GM12878 (cell line): Measurements from ENCODE around the gene CACNA1S. TPM values are rescaled to one million over a fixed set of nuclear protein-coding genes. Genes with fewer than 3 reads are reported as not detected.

Experiments
- ATAC-seq: fragments of 200-7000 bp; cut with Tn5 transposase; 3 replicates; pipeline ENCODE4 v1.9.1; 2020; ENCODE audit warnings: mild to moderate bottlenecking, moderate library complexity
- BruUV-seq: library from RNA; stranded (reverse); fragments of 400-500 nt; replicated peaks from 2 replicates; lab custom pipeline; 2021; lab: Mats Ljungman, UMichigan
- CTCF ChIA-PET: fragments of 300-600 bp; sonication (Branson Sonifier 250); formaldehyde crosslinking; extraction: SDS; loops from one replicate; lab custom pipeline; 2021; ENCODE audit warnings: inconsistent platforms; lab: Yijun Ruan, JAX
- POLR2A ChIA-PET: fragments of 350-600 bp; formaldehyde crosslinking; extraction: SDS; loops from one replicate; lab custom pipeline; 2021; ENCODE audit warnings: inconsistent platforms; lab: Charles Lee
- RAD21 ChIA-PET: fragments of 300-600 bp; sonication (Branson Sonifier 250); formaldehyde crosslinking; loops from one replicate; lab custom pipeline; 2023; ENCODE audit warnings: antibody characterized with exemption; ENCODE audit not compliant: unreplicated experiment; lab: Charles Lee
- SMC1A ChIA-PET: fragments of 300-600 bp; sonication (Branson Sonifier 250); formaldehyde crosslinking; loops from one replicate; lab custom pipeline; 2023; ENCODE audit not compliant: unreplicated experiment, uncharacterized antibody; lab: Charles Lee
- DNase-seq: peaks from one replicate; pipeline ENCODE4 v3.0.0-alpha.2; 2011; ENCODE audit warnings: low read depth, low spot score
- FAIRE-seq: peaks from 3 replicates; lab custom pipeline; 2011; peaks lifted over from hg19 to GRCh38; lab: Jason Lieb, UNC
- H2AFZ ChIP-seq: 2 replicates; pipeline ENCODE4 v1.6.0; 2011; ENCODE audit warnings: low read depth, low read length, control low read depth; ENCODE audit not compliant: control insufficient read depth
- H3K27ac ChIP-seq: 2 replicates; pipeline ENCODE4 v1.5.1; 2011; ENCODE audit warnings: control low read depth; ENCODE audit not compliant: control insufficient read depth, insufficient read depth
- H3K27me3 ChIP-seq, 2 experiments: replicated peaks in 1 of 2; 2 replicates each; pipeline versions ENCODE4 v1.6.0 to v1.6.1; 2011; ENCODE audit warnings: low read length in 1 of 2; ENCODE audit not compliant: control insufficient read depth in 2 of 2, insufficient read depth in 2 of 2
- H3K36me3 ChIP-seq, 2 experiments: 2 replicates each; pipeline ENCODE4 v1.5.1; 2011; ENCODE audit warnings: low read length in 1 of 2; ENCODE audit not compliant: control insufficient read depth in 2 of 2, insufficient read depth in 2 of 2
- H3K4me1 ChIP-seq: 2 replicates; pipeline ENCODE4 v1.6.1; 2011; ENCODE audit warnings: mild to moderate bottlenecking, low read length, moderate library complexity, mixed read lengths; ENCODE audit not compliant: control insufficient read depth, insufficient read depth
- H3K4me2 ChIP-seq: 2 replicates; pipeline ENCODE4 v1.6.0; 2011; ENCODE audit warnings: control low read depth; ENCODE audit not compliant: control insufficient read depth, insufficient read depth
- H3K4me3 ChIP-seq: fragments of 200-600 bp; sonication (generic); 2 replicates; pipeline ENCODE4 v1.5.1; 2016
- H3K79me2 ChIP-seq: 2 replicates; pipeline ENCODE4 v1.6.0; 2011; ENCODE audit warnings: low read length; ENCODE audit not compliant: control insufficient read depth, insufficient read depth
- H3K9ac ChIP-seq: 2 replicates; pipeline ENCODE4 v1.8.0; 2011; ENCODE audit warnings: low read length, control low read depth, mixed read lengths; ENCODE audit not compliant: control insufficient read depth, insufficient read depth
- H3K9me3 ChIP-seq: replicated peaks from 3 replicates; pipeline ENCODE4 v1.5.1; 2011; ENCODE audit warnings: mild to moderate bottlenecking, low read length; ENCODE audit not compliant: control insufficient read depth, insufficient read depth
- H4K20me1 ChIP-seq: 2 replicates; pipeline ENCODE4 v1.6.0; 2011; ENCODE audit not compliant: control insufficient read depth, insufficient read depth
- ASH2L ChIP-seq: fragments of 300-600, 200-600 bp; sonication (generic); IDR thresholded peaks from 2 replicates; pipeline ENCODE4 v1.6.1; 2017; ENCODE audit warnings: low read depth, mild to moderate bottlenecking, borderline replicate concordance
- ATF2 ChIP-seq: IDR thresholded peaks from 2 replicates; pipeline ENCODE4 v1.6.1; 2012; ENCODE audit warnings: low read length, inconsistent platforms
- DPF2 ChIP-seq: fragments of 450-650 bp; IDR thresholded peaks from 2 replicates; pipeline ENCODE4 v1.6.1; 2017; ENCODE audit warnings: mild to moderate bottlenecking
- FOS ChIP-seq: IDR thresholded peaks from 3 replicates; pipeline ENCODE4 v1.6.1; 2011; ENCODE audit warnings: borderline replicate concordance; ENCODE audit not compliant: insufficient read length; ENCODE audit errors: extremely low read depth
- HDAC6 ChIP-seq: fragments of 200-600 bp; sonication (generic); IDR thresholded peaks from one replicate; pipeline ENCODE4 v1.8.0; 2017; ENCODE audit warnings: antibody characterized with exemption; ENCODE audit not compliant: unreplicated experiment
- RAD21 ChIP-seq: IDR thresholded peaks from 2 replicates; pipeline ENCODE4 v1.6.1; 2011; ENCODE audit warnings: mild to moderate bottlenecking, low read depth, low read length, moderate library complexity; ENCODE audit not compliant: insufficient read depth
- RAD51 ChIP-seq: fragments of 450-650 bp; IDR thresholded peaks from 2 replicates; pipeline ENCODE4 v1.6.1; 2016; ENCODE audit warnings: moderate library complexity, mild to moderate bottlenecking, inconsistent platforms
- TARDBP ChIP-seq: IDR thresholded peaks from 2 replicates; pipeline ENCODE4 v1.6.1; 2016; ENCODE audit warnings: borderline replicate concordance
- WRNIP1 ChIP-seq: IDR thresholded peaks from 2 replicates; pipeline ENCODE4 v1.6.1; 2011; ENCODE audit warnings: low read depth, low read length, improper control_type of control experiment, borderline replicate concordance
- YY1 ChIP-seq: IDR thresholded peaks from 2 replicates; pipeline ENCODE4 v1.6.1; 2011; ENCODE audit warnings: low read depth, mild to moderate bottlenecking, low read length
- ZNF592 ChIP-seq: fragments of 450-650 bp; IDR thresholded peaks from 2 replicates; pipeline ENCODE4 v1.6.1; 2017; ENCODE audit warnings: mild to moderate bottlenecking, moderate library complexity
- WGBS: methylation state at CpG from one replicate; pipeline ENCODE4 v1.1.6; 2016; ENCODE audit warnings: low lambda C conversion rate; ENCODE audit not compliant: insufficient replicate concordance, insufficient coverage; ENCODE audit errors: missing lambda C conversion rate; 5-methylcytosine and 5-hydroxymethylcytosine counted together
- in situ Hi-C: fragments of 300-500 bp; cut with MboI; formaldehyde crosslinking; loops from 9 replicates; pipeline ENCODE4 v1.14.3; 2018; ENCODE audit warnings: mixed read lengths
- intact Hi-C: fragments of 100-400 bp; cut with micrococcal nuclease; formaldehyde crosslinking; loops from one replicate; pipeline ENCODE4 v1.14.2; 2022; ENCODE audit not compliant: unreplicated experiment
- polyA plus RNA-seq, 11 experiments: library from polyadenylated mRNA; depleted of rRNA in 4 of 11; unstranded in 6 of 11; stranded (reverse) in 5 of 11; fragments of >200 nt; fragmentation: Nextera tagmentation in 4 of 11; fragmentation: Illumina TruSeq in 1 of 11; extraction: Ambion mirVana in 4 of 11; extraction: Trizol in 1 of 11; gene quantifications; 1 replicate in 1 of 11; 2 replicates in 10 of 11; pipeline versions ENCODE4 v1.2.1 to v1.2.3, GENCODE V29; 2011 to 2016; ENCODE audit warnings: inconsistent platforms in 2 of 11, missing spikeins in 2 of 11, low read depth in 1 of 11
- total RNA-seq, 4 experiments: library from RNA; depleted of rRNA in 3 of 4; stranded (reverse); fragments of >200 nt in 3 of 4; fragmentation: Illumina TruSeq in 1 of 4; extraction: Trizol in 1 of 4; gene quantifications; 2 replicates each; pipeline versions ENCODE4 v1.2.1 to v1.2.3, GENCODE V29; 2013 to 2021
- TF ChIP-seq, protein P1 (sequence below): fragments of 450-650 bp; IDR thresholded peaks from 2 replicates; pipeline ENCODE4 v1.6.1; 2017; ENCODE audit warnings: mild to moderate bottlenecking, moderate library complexity

CACNA1S gene
- total and polyA plus RNA-seq, 10 of the 15 experiments (the other 5 are each of a cell fraction or from before 2014, with no cell fraction given): under 0.01 to 0.04 (median 0.02) TPM; not detected in 6

DNA sequence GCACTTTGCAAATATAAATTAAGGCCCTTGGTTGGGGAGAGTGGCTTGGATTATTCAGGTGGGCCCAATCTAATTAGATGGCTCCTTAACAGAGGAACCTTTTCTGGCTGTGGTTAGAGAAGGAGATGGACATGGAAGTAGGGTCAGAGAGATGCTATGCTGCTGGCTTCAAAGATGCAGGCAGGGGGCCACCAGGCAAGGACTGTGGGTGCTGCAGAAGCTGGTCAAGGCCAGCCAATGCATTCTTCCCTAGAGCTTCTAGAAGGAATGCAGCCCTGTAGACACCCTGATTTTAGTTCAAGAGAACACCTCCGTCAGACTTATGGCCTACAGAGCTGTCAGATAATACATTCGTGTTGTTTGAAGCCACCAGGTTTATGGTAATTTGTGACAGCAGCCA, 45.7 kb upstream of the CACNA1S start:
- Histone ChIP-seq H3K27me3 (no peaks in the 10 kb centered on the region; a peak in 2 of 4 replicates), H3K9me3 (no peaks in the 10 kb centered on the region), H3K4me1 (peaks cover 10% of the 10 kb centered on the region), H3K79me2 (peaks cover 5% of the 10 kb centered on the region; the same call in 1 of the 2 replicates), H3K4me3 (no peak overlapping the region), H3K4me2 (no peak overlapping the region), H3K36me3 (no peaks in the 10 kb centered on the region), H4K20me1 (no peaks in the 10 kb centered on the region), H2AFZ (no peak overlapping the region), H3K27ac (no peak overlapping the region), H3K9ac (no peak overlapping the region)
- ChIA-PET CTCF (interaction anchor here (1.2 to 1.8 kb wide), 3 partner anchors 8 to 186 kb away, joined by 3 to 10 read pairs (median 4); no protein-coding TSS in a partner anchor), RAD21 (no interaction called here), SMC1A (no interaction called here), POLR2A (no interaction called here)
- DNase-seq (no peak), ATAC-seq (no peak), FAIRE-seq (no peak)
- 5% methylated on average over 2 of the region's 2 CpGs for WGBS
- BruUV-seq: no TSS peak
- in situ Hi-C loops (no loop called here), intact Hi-C loops (no loop called here)
- TF ChIP-seq WRNIP1: no peak
- TF ChIP-seq HDAC6: no peak
- no peak for TF ChIP-seq DPF2
- TF ChIP-seq RAD51: no peak
- no peak for TF ChIP-seq RAD21
- no peak for TF ChIP-seq YY1
- TF ChIP-seq ZNF592: no peak
- no peak for TF ChIP-seq ATF2
- no peak for TF ChIP-seq ASH2L
- TF ChIP-seq, protein P1, sequence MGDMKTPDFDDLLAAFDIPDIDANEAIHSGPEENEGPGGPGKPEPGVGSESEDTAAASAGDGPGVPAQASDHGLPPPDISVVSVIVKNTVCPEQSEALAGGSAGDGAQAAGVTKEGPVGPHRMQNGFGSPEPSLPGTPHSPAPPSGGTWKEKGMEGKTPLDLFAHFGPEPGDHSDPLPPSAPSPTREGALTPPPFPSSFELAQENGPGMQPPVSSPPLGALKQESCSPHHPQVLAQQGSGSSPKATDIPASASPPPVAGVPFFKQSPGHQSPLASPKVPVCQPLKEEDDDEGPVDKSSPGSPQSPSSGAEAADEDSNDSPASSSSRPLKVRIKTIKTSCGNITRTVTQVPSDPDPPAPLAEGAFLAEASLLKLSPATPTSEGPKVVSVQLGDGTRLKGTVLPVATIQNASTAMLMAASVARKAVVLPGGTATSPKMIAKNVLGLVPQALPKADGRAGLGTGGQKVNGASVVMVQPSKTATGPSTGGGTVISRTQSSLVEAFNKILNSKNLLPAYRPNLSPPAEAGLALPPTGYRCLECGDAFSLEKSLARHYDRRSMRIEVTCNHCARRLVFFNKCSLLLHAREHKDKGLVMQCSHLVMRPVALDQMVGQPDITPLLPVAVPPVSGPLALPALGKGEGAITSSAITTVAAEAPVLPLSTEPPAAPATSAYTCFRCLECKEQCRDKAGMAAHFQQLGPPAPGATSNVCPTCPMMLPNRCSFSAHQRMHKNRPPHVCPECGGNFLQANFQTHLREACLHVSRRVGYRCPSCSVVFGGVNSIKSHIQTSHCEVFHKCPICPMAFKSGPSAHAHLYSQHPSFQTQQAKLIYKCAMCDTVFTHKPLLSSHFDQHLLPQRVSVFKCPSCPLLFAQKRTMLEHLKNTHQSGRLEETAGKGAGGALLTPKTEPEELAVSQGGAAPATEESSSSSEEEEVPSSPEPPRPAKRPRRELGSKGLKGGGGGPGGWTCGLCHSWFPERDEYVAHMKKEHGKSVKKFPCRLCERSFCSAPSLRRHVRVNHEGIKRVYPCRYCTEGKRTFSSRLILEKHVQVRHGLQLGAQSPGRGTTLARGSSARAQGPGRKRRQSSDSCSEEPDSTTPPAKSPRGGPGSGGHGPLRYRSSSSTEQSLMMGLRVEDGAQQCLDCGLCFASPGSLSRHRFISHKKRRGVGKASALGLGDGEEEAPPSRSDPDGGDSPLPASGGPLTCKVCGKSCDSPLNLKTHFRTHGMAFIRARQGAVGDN: no peak
- TF ChIP-seq TARDBP: no peak
- TF ChIP-seq FOS: no peak
